ENCODE measurements around the gene SECISBP2L. TPM values are rescaled to one million over a fixed set of nuclear protein-coding genes. Genes with fewer than 3 reads are reported as not detected.

The SECISBP2L gene
- total and polyA plus RNA-seq, 2 experiments from 2014 or later, result 18.6 to 28.3 TPM

DNA sequence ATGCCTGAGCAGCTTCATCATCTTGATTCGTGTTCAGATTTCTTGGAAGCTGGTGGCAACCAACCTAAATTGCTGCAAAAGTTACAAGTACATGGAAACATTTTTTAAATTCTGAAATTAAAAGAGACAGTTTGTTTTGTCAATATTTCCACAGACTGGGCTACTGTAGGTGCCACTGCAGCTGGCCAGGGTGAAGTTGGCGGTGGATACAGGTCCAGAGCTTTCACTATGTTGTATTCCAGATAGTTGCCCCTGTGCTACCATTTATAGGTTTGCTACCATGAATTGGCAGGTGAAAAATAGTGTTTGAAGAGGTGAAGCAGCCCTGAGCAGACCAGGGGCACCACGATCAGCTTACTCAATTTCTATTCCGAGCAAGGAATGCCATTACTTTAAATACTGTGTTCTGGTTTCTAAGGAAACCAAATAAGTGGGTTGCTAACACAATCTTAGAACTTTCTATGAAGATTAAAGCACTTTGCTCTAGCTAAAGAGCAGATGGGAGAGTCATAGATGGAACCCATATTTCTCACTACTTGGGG, 61.4 kb downstream of the SECISBP2L start:
- Histone ChIP-seq H4K20me1 (replicated peaks; ENCODE audit: insufficient read depth) (no peaks in the 10 kb centered on the region), H3K27me3 (ENCODE audit: insufficient read depth) (no peaks in the 10 kb centered on the region), H3K9me2 (ENCODE audit: insufficient read depth) (no peaks in the 10 kb centered on the region), H3K4me3 (no peak overlapping the region), H3K4me2 (no peak overlapping the region), H3K36me3 (ENCODE audit: insufficient read depth) (no peaks in the 10 kb centered on the region), H3K4me1 (ENCODE audit: insufficient read depth) (peaks cover 14% of the 10 kb centered on the region), H3K27ac (ENCODE audit: low read depth) (no peak overlapping the region), H2AFZ (no peak overlapping the region), H3F3A (replicated peaks; ENCODE audit: low read depth) (no peaks in the 10 kb centered on the region), H3K79me2 (replicated peaks; ENCODE audit: insufficient read depth) (no peaks in the 10 kb centered on the region)
- no peaks in the 10 kb centered on the region for H3K27me3 Mint-ChIP-seq (ENCODE audit: insufficient read depth, low read depth, poor library complexity)
- DNase-seq (ENCODE audit: low spot score) (peak; percentile 44), ATAC-seq (no peak)
- H3K4me3 Mint-ChIP-seq, result no peak overlapping the region
- H3K9me3 Mint-ChIP-seq, result no peaks in the 10 kb centered on the region
- peaks cover 15% of the 10 kb centered on the region for H3K4me1 Mint-ChIP-seq
- no peak overlapping the region for H3K27ac Mint-ChIP-seq
- no peak for TF ChIP-seq CREB1 (CRISPR knock-in tag; IDR thresholded peaks at IDR 0.05; ENCODE audit: low read depth)
- TF ChIP-seq EZH2phosphoT487 (IDR thresholded peaks at IDR 0.05; ENCODE audit: unreplicated experiment), result no peak
- no peaks in the 10 kb centered on the region for H3K36me3 Mint-ChIP-seq (ENCODE audit: low read depth)

- H3K9me3 Mint-ChIP-seq, result no peaks in the 10 kb centered on the region
- Histone ChIP-seq H3K27me3 (ENCODE audit: insufficient read depth) (no peaks in the 10 kb centered on the region), H3K9me2 (ENCODE audit: insufficient read depth) (no peaks in the 10 kb centered on the region), H2AFZ (no peak overlapping the region), H3K4me1 (ENCODE audit: insufficient read depth) (peaks cover 14% of the 10 kb centered on the region), H3K4me2 (no peak overlapping the region), H3K4me3 (no peak overlapping the region), H3K79me2 (replicated peaks; ENCODE audit: insufficient read depth) (no peaks in the 10 kb centered on the region), H3K36me3 (ENCODE audit: insufficient read depth) (no peaks in the 10 kb centered on the region), H3K27ac (ENCODE audit: low read depth) (no peak overlapping the region), H3F3A (replicated peaks; ENCODE audit: low read depth) (no peaks in the 10 kb centered on the region), H4K20me1 (replicated peaks; ENCODE audit: insufficient read depth) (no peaks in the 10 kb centered on the region)
- H3K36me3 Mint-ChIP-seq (ENCODE audit: low read depth), result no peaks in the 10 kb centered on the region
- DNase-seq (ENCODE audit: low spot score) (no peak), ATAC-seq (no peak)
- no peak overlapping the region for H3K4me3 Mint-ChIP-seq
- H3K27me3 Mint-ChIP-seq (ENCODE audit: insufficient read depth, low read depth, poor library complexity), result no peaks in the 10 kb centered on the region
- no peak overlapping the region for H3K27ac Mint-ChIP-seq
- H3K4me1 Mint-ChIP-seq, result peaks cover 15% of the 10 kb centered on the region
- TF ChIP-seq CREB1 (CRISPR knock-in tag; IDR thresholded peaks at IDR 0.05; ENCODE audit: low read depth), result no peak
- no peak for TF ChIP-seq EZH2phosphoT487 (IDR thresholded peaks at IDR 0.05; ENCODE audit: unreplicated experiment)
- no peak for TF ChIP-seq POLR2AphosphoS5 (IDR thresholded peaks at IDR 0.05; ENCODE audit: low read depth)
- TF ChIP-seq STAT1 (IDR thresholded peaks at IDR 0.05; ENCODE audit: unreplicated experiment), result no peak
- TF ChIP-seq, protein P1, sequence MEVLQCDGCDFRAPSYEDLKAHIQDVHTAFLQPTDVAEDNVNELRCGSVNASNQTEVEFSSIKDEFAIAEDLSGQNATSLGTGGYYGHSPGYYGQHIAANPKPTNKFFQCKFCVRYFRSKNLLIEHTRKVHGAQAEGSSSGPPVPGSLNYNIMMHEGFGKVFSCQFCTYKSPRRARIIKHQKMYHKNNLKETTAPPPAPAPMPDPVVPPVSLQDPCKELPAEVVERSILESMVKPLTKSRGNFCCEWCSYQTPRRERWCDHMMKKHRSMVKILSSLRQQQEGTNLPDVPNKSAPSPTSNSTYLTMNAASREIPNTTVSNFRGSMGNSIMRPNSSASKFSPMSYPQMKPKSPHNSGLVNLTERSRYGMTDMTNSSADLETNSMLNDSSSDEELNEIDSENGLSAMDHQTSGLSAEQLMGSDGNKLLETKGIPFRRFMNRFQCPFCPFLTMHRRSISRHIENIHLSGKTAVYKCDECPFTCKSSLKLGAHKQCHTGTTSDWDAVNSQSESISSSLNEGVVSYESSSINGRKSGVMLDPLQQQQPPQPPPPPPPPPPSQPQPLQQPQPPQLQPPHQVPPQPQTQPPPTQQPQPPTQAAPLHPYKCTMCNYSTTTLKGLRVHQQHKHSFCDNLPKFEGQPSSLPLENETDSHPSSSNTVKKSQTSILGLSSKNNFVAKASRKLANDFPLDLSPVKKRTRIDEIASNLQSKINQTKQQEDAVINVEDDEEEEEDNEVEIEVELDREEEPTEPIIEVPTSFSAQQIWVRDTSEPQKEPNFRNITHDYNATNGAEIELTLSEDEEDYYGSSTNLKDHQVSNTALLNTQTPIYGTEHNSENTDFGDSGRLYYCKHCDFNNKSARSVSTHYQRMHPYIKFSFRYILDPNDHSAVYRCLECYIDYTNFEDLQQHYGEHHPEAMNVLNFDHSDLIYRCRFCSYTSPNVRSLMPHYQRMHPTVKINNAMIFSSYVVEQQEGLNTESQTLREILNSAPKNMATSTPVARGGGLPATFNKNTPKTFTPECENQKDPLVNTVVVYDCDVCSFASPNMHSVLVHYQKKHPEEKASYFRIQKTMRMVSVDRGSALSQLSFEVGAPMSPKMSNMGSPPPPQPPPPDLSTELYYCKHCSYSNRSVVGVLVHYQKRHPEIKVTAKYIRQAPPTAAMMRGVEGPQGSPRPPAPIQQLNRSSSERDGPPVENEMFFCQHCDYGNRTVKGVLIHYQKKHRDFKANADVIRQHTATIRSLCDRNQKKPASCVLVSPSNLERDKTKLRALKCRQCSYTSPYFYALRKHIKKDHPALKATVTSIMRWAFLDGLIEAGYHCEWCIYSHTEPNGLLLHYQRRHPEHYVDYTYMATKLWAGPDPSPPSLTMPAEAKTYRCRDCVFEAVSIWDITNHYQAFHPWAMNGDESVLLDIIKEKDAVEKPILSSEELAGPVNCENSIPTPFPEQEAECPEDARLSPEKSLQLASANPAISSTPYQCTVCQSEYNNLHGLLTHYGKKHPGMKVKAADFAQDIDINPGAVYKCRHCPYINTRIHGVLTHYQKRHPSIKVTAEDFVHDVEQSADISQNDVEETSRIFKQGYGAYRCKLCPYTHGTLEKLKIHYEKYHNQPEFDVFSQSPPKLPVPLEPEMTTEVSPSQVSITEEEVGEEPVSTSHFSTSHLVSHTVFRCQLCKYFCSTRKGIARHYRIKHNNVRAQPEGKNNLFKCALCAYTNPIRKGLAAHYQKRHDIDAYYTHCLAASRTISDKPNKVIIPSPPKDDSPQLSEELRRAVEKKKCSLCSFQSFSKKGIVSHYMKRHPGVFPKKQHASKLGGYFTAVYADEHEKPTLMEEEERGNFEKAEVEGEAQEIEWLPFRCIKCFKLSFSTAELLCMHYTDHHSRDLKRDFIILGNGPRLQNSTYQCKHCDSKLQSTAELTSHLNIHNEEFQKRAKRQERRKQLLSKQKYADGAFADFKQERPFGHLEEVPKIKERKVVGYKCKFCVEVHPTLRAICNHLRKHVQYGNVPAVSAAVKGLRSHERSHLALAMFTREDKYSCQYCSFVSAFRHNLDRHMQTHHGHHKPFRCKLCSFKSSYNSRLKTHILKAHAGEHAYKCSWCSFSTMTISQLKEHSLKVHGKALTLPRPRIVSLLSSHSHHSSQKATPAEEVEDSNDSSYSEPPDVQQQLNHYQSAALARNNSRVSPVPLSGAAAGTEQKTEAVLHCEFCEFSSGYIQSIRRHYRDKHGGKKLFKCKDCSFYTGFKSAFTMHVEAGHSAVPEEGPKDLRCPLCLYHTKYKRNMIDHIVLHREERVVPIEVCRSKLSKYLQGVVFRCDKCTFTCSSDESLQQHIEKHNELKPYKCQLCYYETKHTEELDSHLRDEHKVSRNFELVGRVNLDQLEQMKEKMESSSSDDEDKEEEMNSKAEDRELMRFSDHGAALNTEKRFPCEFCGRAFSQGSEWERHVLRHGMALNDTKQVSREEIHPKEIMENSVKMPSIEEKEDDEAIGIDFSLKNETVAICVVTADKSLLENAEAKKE (CRISPR knock-in tag; IDR thresholded peaks at IDR 0.05), result no peak
- TF ChIP-seq ZNF114 (CRISPR knock-in tag; IDR thresholded peaks at IDR 0.05), result no peak
- TF ChIP-seq NANOG (IDR thresholded peaks at IDR 0.05; ENCODE audit: borderline replicate concordance), result no peak
- TF ChIP-seq REST (IDR thresholded peaks at IDR 0.05; ENCODE audit: unreplicated experiment), result no peak
- TF ChIP-seq EZH2 (IDR thresholded peaks at IDR 0.05; ENCODE audit: low read depth, unreplicated experiment), result no peak
- no peak for TF ChIP-seq JUNB (IDR thresholded peaks at IDR 0.05; ENCODE audit: unreplicated experiment)
Measured at GRCh38 chr15:48984021-48984710, 62.1 kb downstream of the SECISBP2L start.
